SK-N-SH (cell line): ENCODE data around the gene FRAS1. TPM values are rescaled to one million over a fixed set of nuclear protein-coding genes. Genes with fewer than 3 reads are reported as not detected.

ENCODE experiments used
- CTCF ChIA-PET: fragments of 300-600, 350-600 bp; formaldehyde crosslinking; extraction: SDS; loops from one replicate; lab custom pipeline; 2021; lab: Yijun Ruan, JAX
- POLR2A ChIA-PET: fragments of 350-600 bp; sonication (Branson Sonifier 250); formaldehyde crosslinking; extraction: SDS; loops from one replicate; lab custom pipeline; 2020; ENCODE audit warnings: antibody characterized with exemption, inconsistent platforms; lab: Yijun Ruan, JAX
- DNase-seq: peaks from one replicate; pipeline ENCODE4 v3.0.0; 2012
- H2AFZ ChIP-seq: fragments of 200-600 bp; sonication (generic); 2 replicates; pipeline ENCODE4 v1.8.1; 2016; ENCODE audit warnings: antibody characterized with exemption, mild to moderate bottlenecking, low read depth
- H3F3A ChIP-seq: fragments of 200-600 bp; sonication (generic); replicated peaks from 2 replicates; pipeline ENCODE3; 2016; ENCODE audit warnings: antibody characterized with exemption, mild to moderate bottlenecking; ENCODE audit not compliant: insufficient read depth
- H3K27ac ChIP-seq, 2 experiments: fragments of 200-500 bp in 1 of 2; fragments of 200-600 bp in 1 of 2; sonication (Bioruptor generic) in 1 of 2; sonication (generic), shearing (Covaris generic) in 1 of 2; 2 replicates each; pipeline versions ENCODE4 v1.5.1 to v1.6.1; 2014 to 2016; ENCODE audit warnings: low read depth in 2 of 2, inconsistent platforms in 1 of 2, low read length in 1 of 2, mild to moderate bottlenecking in 1 of 2, mixed read lengths in 1 of 2
- H3K27me3 ChIP-seq: fragments of 200-600 bp; sonication (generic), shearing (Covaris generic); 2 replicates; pipeline ENCODE4 v1.6.1; 2016; ENCODE audit warnings: mixed run types; ENCODE audit not compliant: insufficient read depth
- H3K36me3 ChIP-seq, 2 experiments: fragments of 200-500 bp in 1 of 2; fragments of 200-600 bp in 1 of 2; sonication (Bioruptor generic) in 1 of 2; sonication (generic) in 1 of 2; replicated peaks in 1 of 2; 2 replicates each; pipeline versions ENCODE3 to v1.5.1; 2014 to 2016; ENCODE audit warnings: low read length in 1 of 2, mild to moderate bottlenecking in 1 of 2; ENCODE audit not compliant: insufficient read depth in 2 of 2, control insufficient read depth in 1 of 2
- H3K4me1 ChIP-seq, 2 experiments: fragments of 200-500 bp in 1 of 2; fragments of 200-600 bp in 1 of 2; sonication (Bioruptor generic) in 1 of 2; sonication (generic), shearing (Covaris generic) in 1 of 2; 2 replicates each; pipeline versions ENCODE4 v1.5.1 to v1.6.1; 2014 to 2016; ENCODE audit warnings: low read depth in 1 of 2, low read length in 1 of 2, mixed run types in 1 of 2; ENCODE audit not compliant: insufficient read depth in 2 of 2, control insufficient read depth in 1 of 2
- H3K4me2 ChIP-seq: fragments of 200-600 bp; sonication (generic), shearing (Covaris generic); 2 replicates; pipeline ENCODE4 v1.6.1; 2017; ENCODE audit warnings: mixed run types
- H3K4me3 ChIP-seq, 2 experiments: fragments of 200-500 bp in 1 of 2; fragments of 200-600 bp in 1 of 2; sonication (Bioruptor generic) in 1 of 2; sonication (generic), shearing (Covaris generic) in 1 of 2; 2 replicates each; pipeline versions ENCODE4 v1.5.1 to v1.8.1; 2014 to 2016; ENCODE audit warnings: low read depth in 2 of 2, inconsistent platforms in 1 of 2, low read length in 1 of 2, mild to moderate bottlenecking in 1 of 2, mixed read lengths in 1 of 2, moderate library complexity in 1 of 2
- H3K79me2 ChIP-seq: fragments of 200-600 bp; sonication (generic); 2 replicates; pipeline ENCODE4 v1.8.1; 2017; ENCODE audit warnings: mild to moderate bottlenecking; ENCODE audit not compliant: insufficient read depth
- H3K9ac ChIP-seq: fragments of 200-600 bp; sonication (generic); 2 replicates; pipeline ENCODE4 v1.6.1; 2017; ENCODE audit warnings: mixed run types
- H3K9me2 ChIP-seq: fragments of 200-600 bp; sonication (generic); 2 replicates; pipeline ENCODE4 v1.6.1; 2017; ENCODE audit warnings: mixed run types
- H3K9me3 ChIP-seq: fragments of 200-600 bp; sonication (generic); 2 replicates; pipeline ENCODE4 v1.6.1; 2017; ENCODE audit warnings: mixed run types, mild to moderate bottlenecking, moderate library complexity
- H4K20me1 ChIP-seq: fragments of 200-600 bp; sonication (generic); 2 replicates; pipeline ENCODE4 v1.6.1; 2017; ENCODE audit warnings: mild to moderate bottlenecking, mixed run types; ENCODE audit not compliant: insufficient read depth
- CHD2 ChIP-seq: fragments of 150-350 bp; IDR thresholded peaks from 2 replicates; pipeline ENCODE4 v1.6.1; 2018; ENCODE audit warnings: low read length; ENCODE audit not compliant: partially characterized antibody
- EZH2phosphoT487 ChIP-seq: fragments of 200-600 bp; sonication (generic); IDR thresholded peaks from 2 replicates; pipeline ENCODE4 v1.6.1; 2017; ENCODE audit warnings: low read depth, mixed run types, mild to moderate bottlenecking, antibody characterized with exemption, moderate library complexity, borderline replicate concordance
- FOXJ3 ChIP-seq: sonication (generic); formaldehyde crosslinking; IDR thresholded peaks from 2 replicates; pipeline ENCODE4 v1.5.1; 2020; ENCODE audit warnings: mild to moderate bottlenecking, missing genetic modification reagents
- IRF3 ChIP-seq: fragments of 150-350 bp; IDR thresholded peaks from 2 replicates; pipeline ENCODE4 v1.6.1; 2016; ENCODE audit warnings: mild to moderate bottlenecking, low read depth, low read length
- NFIC ChIP-seq: IDR thresholded peaks from 2 replicates; pipeline ENCODE4 v1.4.0; 2012; ENCODE audit warnings: borderline replicate concordance
- NRF1 ChIP-seq: IDR thresholded peaks from 2 replicates; pipeline ENCODE4 v1.6.1; 2012; ENCODE audit warnings: low read depth, mild to moderate bottlenecking, low read length
- PBX3 ChIP-seq: IDR thresholded peaks from 2 replicates; pipeline ENCODE4; 2012
- POLR2AphosphoS5 ChIP-seq: IDR thresholded peaks from 2 replicates; pipeline ENCODE4 v1.6.1; 2012; ENCODE audit warnings: low read depth, low read length
- RAD21 ChIP-seq: IDR thresholded peaks from 2 replicates; pipeline ENCODE4 v1.6.1; 2012; ENCODE audit warnings: mild to moderate bottlenecking, low read length
- RCOR1 ChIP-seq: fragments of 150-350 bp; IDR thresholded peaks from 2 replicates; pipeline ENCODE4 v1.6.1; 2017; ENCODE audit warnings: antibody characterized with exemption, low read length
- TAF1 ChIP-seq: IDR thresholded peaks from 2 replicates; pipeline ENCODE4 v1.6.1; 2012; ENCODE audit warnings: low read depth, mild to moderate bottlenecking, low read length, moderate library complexity, borderline replicate concordance
- WGBS: methylation state at CpG from one replicate; pipeline ENCODE4 v1.1.6; 2017; ENCODE audit warnings: low lambda C conversion rate; 5-methylcytosine and 5-hydroxymethylcytosine counted together
- polyA plus RNA-seq, 3 experiments: library from polyadenylated mRNA; depleted of rRNA; stranded (reverse); fragments of >200 nt; gene quantifications; 2 replicates each; pipeline ENCODE4 v1.2.3, GENCODE V29; 2012
- TF ChIP-seq, protein P1 (sequence below): IDR thresholded peaks from 2 replicates; pipeline ENCODE4 v1.6.1; 2012; ENCODE audit warnings: mild to moderate bottlenecking, low read depth, low read length, moderate library complexity

FRAS1 gene
- polyA plus RNA-seq, 1 of the 3 experiments (the other 2 are of a cell fraction) = 8.3 TPM

DNA sequence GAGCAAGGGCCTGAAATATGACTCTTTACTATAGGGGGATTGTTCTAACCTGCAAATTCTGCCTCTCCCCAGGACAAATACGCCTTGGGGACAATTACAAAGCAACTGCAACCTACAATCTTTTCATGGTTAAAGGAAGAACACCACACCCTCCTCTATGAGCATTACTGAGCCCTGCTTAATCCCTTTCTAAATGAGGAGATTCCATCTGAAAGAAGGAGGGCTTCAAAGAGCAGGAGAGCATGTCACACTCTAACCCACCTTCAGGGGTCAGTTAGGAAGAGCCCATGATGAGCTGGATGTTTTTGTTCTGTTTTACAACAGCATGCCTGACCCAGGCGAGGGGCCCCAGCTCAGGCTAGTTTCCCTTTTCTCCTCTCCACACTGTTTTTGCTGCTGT lies 360.5 kb downstream of the FRAS1 start:
- POLR2A ChIA-PET = no interaction called here
- Histone ChIP-seq H3K27ac (no peak overlapping the region), H3K27me3 (no peaks in the 10 kb centered on the region), H4K20me1 (no peaks in the 10 kb centered on the region), H3F3A (no peaks in the 10 kb centered on the region), H3K79me2 (no peaks in the 10 kb centered on the region), H3K9me3 (no peaks in the 10 kb centered on the region), H3K4me1 (peaks cover 0 to 2% of the 10 kb centered on the region in 2 experiments; a peak in 2 of 4 replicates), H3K36me3 (peaks cover 21 to 45% of the 10 kb centered on the region in 2 experiments), H2AFZ (no peak overlapping the region), H3K4me2 (no peak overlapping the region), H3K4me3 (no peak overlapping the region), H3K9ac (no peak overlapping the region), H3K9me2 (no peaks in the 10 kb centered on the region)
- TF ChIP-seq TAF1 (no peak), RCOR1 (no peak), EZH2phosphoT487 (no peak), POLR2AphosphoS5 (no peak), FOXJ3 (no peak), RAD21 (no peak), CHD2 (no peak), NFIC (no peak), IRF3 (no peak), NRF1 (no peak), PBX3 (no peak)
- TF ChIP-seq, protein P1, sequence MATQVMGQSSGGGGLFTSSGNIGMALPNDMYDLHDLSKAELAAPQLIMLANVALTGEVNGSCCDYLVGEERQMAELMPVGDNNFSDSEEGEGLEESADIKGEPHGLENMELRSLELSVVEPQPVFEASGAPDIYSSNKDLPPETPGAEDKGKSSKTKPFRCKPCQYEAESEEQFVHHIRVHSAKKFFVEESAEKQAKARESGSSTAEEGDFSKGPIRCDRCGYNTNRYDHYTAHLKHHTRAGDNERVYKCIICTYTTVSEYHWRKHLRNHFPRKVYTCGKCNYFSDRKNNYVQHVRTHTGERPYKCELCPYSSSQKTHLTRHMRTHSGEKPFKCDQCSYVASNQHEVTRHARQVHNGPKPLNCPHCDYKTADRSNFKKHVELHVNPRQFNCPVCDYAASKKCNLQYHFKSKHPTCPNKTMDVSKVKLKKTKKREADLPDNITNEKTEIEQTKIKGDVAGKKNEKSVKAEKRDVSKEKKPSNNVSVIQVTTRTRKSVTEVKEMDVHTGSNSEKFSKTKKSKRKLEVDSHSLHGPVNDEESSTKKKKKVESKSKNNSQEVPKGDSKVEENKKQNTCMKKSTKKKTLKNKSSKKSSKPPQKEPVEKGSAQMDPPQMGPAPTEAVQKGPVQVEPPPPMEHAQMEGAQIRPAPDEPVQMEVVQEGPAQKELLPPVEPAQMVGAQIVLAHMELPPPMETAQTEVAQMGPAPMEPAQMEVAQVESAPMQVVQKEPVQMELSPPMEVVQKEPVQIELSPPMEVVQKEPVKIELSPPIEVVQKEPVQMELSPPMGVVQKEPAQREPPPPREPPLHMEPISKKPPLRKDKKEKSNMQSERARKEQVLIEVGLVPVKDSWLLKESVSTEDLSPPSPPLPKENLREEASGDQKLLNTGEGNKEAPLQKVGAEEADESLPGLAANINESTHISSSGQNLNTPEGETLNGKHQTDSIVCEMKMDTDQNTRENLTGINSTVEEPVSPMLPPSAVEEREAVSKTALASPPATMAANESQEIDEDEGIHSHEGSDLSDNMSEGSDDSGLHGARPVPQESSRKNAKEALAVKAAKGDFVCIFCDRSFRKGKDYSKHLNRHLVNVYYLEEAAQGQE = no peak
- CTCF ChIA-PET = interaction anchor here (1.4 kb wide), 1 partner anchor 9 kb away, joined by 5 read pairs; no protein-coding TSS in a partner anchor
- DNase-seq = no peak
- WGBS = 88% methylated on average over 2 of the region's 2 CpGs
